ENCODE results near the gene LILRA1. TPM values are rescaled to one million over a fixed set of nuclear protein-coding genes. Genes with fewer than 3 reads are reported as not detected.
"Not testable (repeated sequence)": the region's sequence is repeated elsewhere in the genome, so short reads cannot be mapped to it uniquely, and the experiment has no call there.

LILRA1 gene
- total RNA-seq, 1 donor from 2014 or later, result 1.7 TPM

GRCh38 chr19:54573330-54573872 lies 20.0 kb upstream of the LILRA1 start, which contains the start of gene LILRA2:
TSS of gene LILRA2 (plus strand) at chr19:54573790. CDS start at chr19:54573879, 89 bp downstream.
- Histone ChIP-seq H3K36me3 (no peaks in the 10 kb centered on the region), H3K9me3 (no peaks in the 10 kb centered on the region), H3K27ac (no peak within 1 kb of the TSS), H3K4me3 (no peak within 1 kb of the TSS), H3K27me3 (no peaks in the 10 kb centered on the region), H3K4me1 (no peaks in the 10 kb centered on the region)
- TF ChIP-seq POLR2A (IDR thresholded peaks at IDR 0.05), result no peak
- no peak for TF ChIP-seq POLR2AphosphoS5 (IDR thresholded peaks at IDR 0.05; ENCODE audit: insufficient read depth in 1 of 2, low read depth in 1 of 2)
- no peak for TF ChIP-seq CTCF (IDR thresholded peaks at IDR 0.05)
- intact Hi-C loops (cut with DNase I), result no loop called here
- peak; percentile 71 to 72 for DNase-seq (ENCODE audit: extremely low spot score in 2 of 2)

GRCh38 chr19:54574051-54574450 lies 19.4 kb upstream of the LILRA1 start:
- peak; percentile 29 to 93 for DNase-seq (ENCODE audit: extremely low spot score in 2 of 2)
- intact Hi-C loops (cut with DNase I), result no loop called here

GRCh38 chr19:54574527-54575056 lies 18.8 kb upstream of the LILRA1 start:
- intact Hi-C loops (cut with DNase I), result loop anchor here (5.0 kb wide), 1 partner anchor 277 kb away; no protein-coding TSS in a partner anchor
- TF ChIP-seq CTCF (IDR thresholded peaks at IDR 0.05) (no peak), POLR2A (IDR thresholded peaks at IDR 0.05) (no peak), POLR2AphosphoS5 (IDR thresholded peaks at IDR 0.05; ENCODE audit: insufficient read depth in 1 of 2, low read depth in 1 of 2) (no peak)
- no peaks in the 10 kb centered on the region for H3K27me3 ChIP-seq

More at GRCh38 chr19:54574051-54574450, 19.4 kb upstream of the LILRA1 start:
- Histone ChIP-seq H3K4me1 (no peaks in the 10 kb centered on the region), H3K4me3 (no peak overlapping the region), H3K9me3 (no peaks in the 10 kb centered on the region), H3K36me3 (no peaks in the 10 kb centered on the region), H3K27me3 (no peaks in the 10 kb centered on the region), H3K27ac (no peak overlapping the region)
- TF ChIP-seq POLR2A (IDR thresholded peaks at IDR 0.05) (no peak), POLR2AphosphoS5 (IDR thresholded peaks at IDR 0.05; ENCODE audit: insufficient read depth in 1 of 2, low read depth in 1 of 2) (no peak), CTCF (IDR thresholded peaks at IDR 0.05) (no peak)

GRCh38 chr19:54575205-54575604 lies 18.2 kb upstream of the LILRA1 start:
- H3K4me3 ChIP-seq; H3K27me3 ChIP-seq; H3K9me3 ChIP-seq; H3K36me3 ChIP-seq; DNase-seq (ENCODE audit: extremely low spot score in 2 of 2); H3K27ac ChIP-seq; H3K4me1 ChIP-seq: not testable (repeated sequence)
- intact Hi-C loops (cut with DNase I), result loop anchor here (5.0 kb wide), 1 partner anchor 278 kb away; no protein-coding TSS in a partner anchor

More at GRCh38 chr19:54574527-54575056, 18.8 kb upstream of the LILRA1 start:
- peak in 1 of 2 donors; percentile 85 for DNase-seq (ENCODE audit: extremely low spot score in 2 of 2)
- Histone ChIP-seq H3K4me1 (no peaks in the 10 kb centered on the region), H3K36me3 (no peaks in the 10 kb centered on the region), H3K27ac (no peak overlapping the region), H3K4me3 (no peak overlapping the region), H3K9me3 (no peaks in the 10 kb centered on the region)

GRCh38 chr19:54576411-54576976 lies 16.9 kb upstream of the LILRA1 start:
- peak; percentile 79 to 94 for DNase-seq (ENCODE audit: extremely low spot score in 2 of 2)
- no peak overlapping the region for H3K4me3 ChIP-seq
- H3K27me3 ChIP-seq, result no peaks in the 10 kb centered on the region
- H3K27ac ChIP-seq, result no peak overlapping the region
- H3K36me3 ChIP-seq, result no peaks in the 10 kb centered on the region
- no peaks in the 10 kb centered on the region for H3K9me3 ChIP-seq
- intact Hi-C loops (cut with DNase I), result loop anchor here (5.0 kb wide), 1 partner anchor 279 kb away; no protein-coding TSS in a partner anchor
- no peaks in the 10 kb centered on the region for H3K4me1 ChIP-seq
- TF ChIP-seq POLR2AphosphoS5 (IDR thresholded peaks at IDR 0.05; ENCODE audit: insufficient read depth in 1 of 2, low read depth in 1 of 2), result no peak

- Histone ChIP-seq H3K4me1 (no peaks in the 10 kb centered on the region), H3K27me3 (no peaks in the 10 kb centered on the region), H3K27ac (no peak overlapping the region), H3K4me3 (no peak overlapping the region), H3K9me3 (no peaks in the 10 kb centered on the region), H3K36me3 (no peaks in the 10 kb centered on the region)
- TF ChIP-seq CTCF (IDR thresholded peaks at IDR 0.05) (no peak), POLR2A (IDR thresholded peaks at IDR 0.05) (no peak), POLR2AphosphoS5 (IDR thresholded peaks at IDR 0.05; ENCODE audit: insufficient read depth in 1 of 2, low read depth in 1 of 2) (no peak)
- intact Hi-C loops (cut with DNase I), result loop anchor here (5.0 kb wide), 1 partner anchor 280 kb away; no protein-coding TSS in a partner anchor
- DNase-seq (ENCODE audit: extremely low spot score in 2 of 2), result peak; percentile 54 to 72
Measured at GRCh38 chr19:54577334-54577733, 16.1 kb upstream of the LILRA1 start.

- not testable (repeated sequence) for H3K36me3 ChIP-seq; H3K4me1 ChIP-seq; DNase-seq (ENCODE audit: extremely low spot score in 2 of 2); H3K27ac ChIP-seq; H3K4me3 ChIP-seq; H3K27me3 ChIP-seq; H3K9me3 ChIP-seq
- intact Hi-C loops (cut with DNase I), result loop anchor here (5.0 kb wide), 1 partner anchor 281 kb away; no protein-coding TSS in a partner anchor
Measured at GRCh38 chr19:54578268-54578667, 15.2 kb upstream of the LILRA1 start.
